GM12878 (cell line): ENCODE measurements around the gene HS1BP3. TPM values are rescaled to one million over a fixed set of nuclear protein-coding genes. Genes with fewer than 3 reads are reported as not detected.

Experiments
- ATAC-seq: fragments of 200-7000 bp; cut with Tn5 transposase; 3 replicates; pipeline ENCODE4 v1.9.1; 2020; ENCODE audit warnings: mild to moderate bottlenecking, moderate library complexity
- BruUV-seq: library from RNA; stranded (reverse); fragments of 400-500 nt; replicated peaks from 2 replicates; lab custom pipeline; 2021; lab: Mats Ljungman, UMichigan
- CTCF ChIA-PET: fragments of 300-600 bp; sonication (Branson Sonifier 250); formaldehyde crosslinking; extraction: SDS; loops from one replicate; lab custom pipeline; 2021; ENCODE audit warnings: inconsistent platforms; lab: Yijun Ruan, JAX
- POLR2A ChIA-PET: fragments of 350-600 bp; formaldehyde crosslinking; extraction: SDS; loops from one replicate; lab custom pipeline; 2021; ENCODE audit warnings: inconsistent platforms; lab: Charles Lee
- RAD21 ChIA-PET: fragments of 300-600 bp; sonication (Branson Sonifier 250); formaldehyde crosslinking; loops from one replicate; lab custom pipeline; 2023; ENCODE audit warnings: antibody characterized with exemption; ENCODE audit not compliant: unreplicated experiment; lab: Charles Lee
- SMC1A ChIA-PET: fragments of 300-600 bp; sonication (Branson Sonifier 250); formaldehyde crosslinking; loops from one replicate; lab custom pipeline; 2023; ENCODE audit not compliant: unreplicated experiment, uncharacterized antibody; lab: Charles Lee
- DNase-seq: peaks from one replicate; pipeline ENCODE4 v3.0.0-alpha.2; 2011; ENCODE audit warnings: low read depth, low spot score
- FAIRE-seq: peaks from 3 replicates; lab custom pipeline; 2011; peaks lifted over from hg19 to GRCh38; lab: Jason Lieb, UNC
- H2AFZ ChIP-seq: 2 replicates; pipeline ENCODE4 v1.6.0; 2011; ENCODE audit warnings: low read depth, low read length, control low read depth; ENCODE audit not compliant: control insufficient read depth
- H3K27ac ChIP-seq: 2 replicates; pipeline ENCODE4 v1.5.1; 2011; ENCODE audit warnings: control low read depth; ENCODE audit not compliant: control insufficient read depth, insufficient read depth
- H3K27me3 ChIP-seq, 2 experiments: replicated peaks in 1 of 2; 2 replicates each; pipeline versions ENCODE4 v1.6.0 to v1.6.1; 2011; ENCODE audit warnings: low read length in 1 of 2; ENCODE audit not compliant: control insufficient read depth in 2 of 2, insufficient read depth in 2 of 2
- H3K36me3 ChIP-seq, 2 experiments: 2 replicates each; pipeline ENCODE4 v1.5.1; 2011; ENCODE audit warnings: low read length in 1 of 2; ENCODE audit not compliant: control insufficient read depth in 2 of 2, insufficient read depth in 2 of 2
- H3K4me1 ChIP-seq: 2 replicates; pipeline ENCODE4 v1.6.1; 2011; ENCODE audit warnings: mild to moderate bottlenecking, low read length, moderate library complexity, mixed read lengths; ENCODE audit not compliant: control insufficient read depth, insufficient read depth
- H3K4me2 ChIP-seq: 2 replicates; pipeline ENCODE4 v1.6.0; 2011; ENCODE audit warnings: control low read depth; ENCODE audit not compliant: control insufficient read depth, insufficient read depth
- H3K4me3 ChIP-seq: fragments of 200-600 bp; sonication (generic); 2 replicates; pipeline ENCODE4 v1.5.1; 2016
- H3K79me2 ChIP-seq: 2 replicates; pipeline ENCODE4 v1.6.0; 2011; ENCODE audit warnings: low read length; ENCODE audit not compliant: control insufficient read depth, insufficient read depth
- H3K9ac ChIP-seq: 2 replicates; pipeline ENCODE4 v1.8.0; 2011; ENCODE audit warnings: low read length, control low read depth, mixed read lengths; ENCODE audit not compliant: control insufficient read depth, insufficient read depth
- H3K9me3 ChIP-seq: replicated peaks from 3 replicates; pipeline ENCODE4 v1.5.1; 2011; ENCODE audit warnings: mild to moderate bottlenecking, low read length; ENCODE audit not compliant: control insufficient read depth, insufficient read depth
- H4K20me1 ChIP-seq: 2 replicates; pipeline ENCODE4 v1.6.0; 2011; ENCODE audit not compliant: control insufficient read depth, insufficient read depth
- CREB1 ChIP-seq: IDR thresholded peaks from 2 replicates; pipeline ENCODE4 v1.6.1; 2012; ENCODE audit warnings: low read depth, mild to moderate bottlenecking, inconsistent platforms
- EZH2 ChIP-seq: IDR thresholded peaks from 2 replicates; pipeline ENCODE4 v1.6.1; 2012; ENCODE audit warnings: low read depth, mild to moderate bottlenecking, control low read depth, inconsistent platforms, low read length, borderline replicate concordance; ENCODE audit not compliant: control insufficient read depth
- RAD21 ChIP-seq: IDR thresholded peaks from 2 replicates; pipeline ENCODE4 v1.6.1; 2011; ENCODE audit warnings: mild to moderate bottlenecking, low read depth, low read length, moderate library complexity; ENCODE audit not compliant: insufficient read depth
- SMAD1 ChIP-seq: fragments of 450-650 bp; IDR thresholded peaks from 2 replicates; pipeline ENCODE4 v1.6.1; 2018; ENCODE audit warnings: mild to moderate bottlenecking, low read depth; ENCODE audit not compliant: partially characterized antibody
- STAT1 ChIP-seq: fragments of 450-650 bp; conservative IDR thresholded peaks from 2 replicates; pipeline ENCODE4 v1.6.1; 2014; ENCODE audit warnings: antibody characterized with exemption, mild to moderate bottlenecking
- TCF12 ChIP-seq: IDR thresholded peaks from 2 replicates; pipeline ENCODE4 v1.6.1; 2011; ENCODE audit warnings: low read depth, mild to moderate bottlenecking, low read length
- WGBS: methylation state at CpG from one replicate; pipeline ENCODE4 v1.1.6; 2016; ENCODE audit warnings: low lambda C conversion rate; ENCODE audit not compliant: insufficient replicate concordance, insufficient coverage; ENCODE audit errors: missing lambda C conversion rate; 5-methylcytosine and 5-hydroxymethylcytosine counted together
- in situ Hi-C: fragments of 300-500 bp; cut with MboI; formaldehyde crosslinking; loops from 9 replicates; pipeline ENCODE4 v1.14.3; 2018; ENCODE audit warnings: mixed read lengths
- intact Hi-C: fragments of 100-400 bp; cut with micrococcal nuclease; formaldehyde crosslinking; loops from one replicate; pipeline ENCODE4 v1.14.2; 2022; ENCODE audit not compliant: unreplicated experiment
- polyA plus RNA-seq, 11 experiments: library from polyadenylated mRNA; depleted of rRNA in 4 of 11; unstranded in 6 of 11; stranded (reverse) in 5 of 11; fragments of >200 nt; fragmentation: Nextera tagmentation in 4 of 11; fragmentation: Illumina TruSeq in 1 of 11; extraction: Ambion mirVana in 4 of 11; extraction: Trizol in 1 of 11; gene quantifications; 1 replicate in 1 of 11; 2 replicates in 10 of 11; pipeline versions ENCODE4 v1.2.1 to v1.2.3, GENCODE V29; 2011 to 2016; ENCODE audit warnings: inconsistent platforms in 2 of 11, missing spikeins in 2 of 11, low read depth in 1 of 11
- total RNA-seq, 4 experiments: library from RNA; depleted of rRNA in 3 of 4; stranded (reverse); fragments of >200 nt in 3 of 4; fragmentation: Illumina TruSeq in 1 of 4; extraction: Trizol in 1 of 4; gene quantifications; 2 replicates each; pipeline versions ENCODE4 v1.2.1 to v1.2.3, GENCODE V29; 2013 to 2021
- TF ChIP-seq, protein P1 (sequence below): fragments of 450-650 bp; IDR thresholded peaks from 2 replicates; pipeline ENCODE4 v1.6.1; 2017; ENCODE audit warnings: mild to moderate bottlenecking, moderate library complexity
- TF ChIP-seq, protein P2 (sequence below), 3 experiments: IDR thresholded peaks in 2 of 3; conservative IDR thresholded peaks in 1 of 3; 2 replicates each; pipeline ENCODE4 v1.5.1; 2011; ENCODE audit warnings: low read depth in 3 of 3, low read length in 3 of 3, mild to moderate bottlenecking in 3 of 3, control low read depth in 2 of 3, moderate library complexity in 2 of 3, inconsistent platforms in 1 of 3, mixed read lengths in 1 of 3; ENCODE audit not compliant: control insufficient read depth in 2 of 3, insufficient read depth in 1 of 3; ENCODE audit errors: extremely low read depth in 1 of 3

HS1BP3 gene
- total and polyA plus RNA-seq, 10 of the 15 experiments (the other 5 are each of a cell fraction or from before 2014, with no cell fraction given) = 0.47 to 7.2 (median 4.6) TPM

DNA sequence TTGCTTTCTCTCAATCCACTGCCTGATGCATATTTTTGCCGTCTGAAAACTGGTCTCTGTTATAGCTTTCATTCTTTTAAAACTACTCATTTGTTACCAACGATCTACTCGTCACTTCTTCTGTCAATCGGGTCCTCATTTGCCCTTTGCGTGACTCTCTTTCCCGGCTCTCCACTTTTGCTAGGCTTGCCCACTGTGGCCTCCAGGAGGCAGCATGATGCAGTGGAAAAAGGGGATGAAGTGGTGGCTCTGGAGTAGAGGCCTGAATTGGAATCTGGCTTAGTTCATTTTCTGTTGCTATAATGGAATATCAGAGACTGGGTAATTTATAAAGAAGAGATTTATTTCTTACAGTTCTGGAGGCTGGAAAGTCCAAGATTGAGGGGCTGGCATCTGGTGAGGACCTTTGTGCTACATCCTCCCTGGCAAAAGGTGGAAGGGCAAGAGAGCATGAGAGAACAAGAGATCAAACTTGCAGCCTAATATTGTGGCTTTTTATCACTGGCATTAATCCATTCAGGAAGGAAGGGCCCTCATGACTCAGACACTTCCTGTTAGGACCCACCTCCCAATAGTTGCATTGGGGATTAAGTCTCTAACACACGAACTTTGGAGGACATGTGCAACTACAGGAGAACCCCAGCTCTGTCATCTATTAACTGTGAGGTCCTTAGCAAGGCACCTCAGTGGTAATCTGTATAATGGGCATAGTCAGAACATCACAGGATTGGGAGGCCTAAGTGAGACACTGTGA lies 31.4 kb upstream of the HS1BP3 start:
- SMC1A ChIA-PET = interaction anchor here (0.7 kb wide), 1 partner anchor 89 kb away, joined by 3 read pairs; no protein-coding TSS in a partner anchor
- Histone ChIP-seq H4K20me1 (no peaks in the 10 kb centered on the region), H3K36me3 (no peaks in the 10 kb centered on the region; a peak in 3 of 4 replicates), H3K4me3 (no peak overlapping the region), H2AFZ (no peak overlapping the region), H3K27ac (no peak overlapping the region)
- ATAC-seq (no peak; the same call in 2 of the 3 replicates), FAIRE-seq (no peak)
- no TSS peak for BruUV-seq
- RAD21 ChIA-PET = no interaction called here
- POLR2A ChIA-PET = no interaction called here
- TF ChIP-seq TCF12 (no peak), RAD21 (peak; percentile 60), STAT1 (no peak), EZH2 (no peak), CREB1 (no peak), SMAD1 (no peak)
- TF ChIP-seq, protein P1, sequence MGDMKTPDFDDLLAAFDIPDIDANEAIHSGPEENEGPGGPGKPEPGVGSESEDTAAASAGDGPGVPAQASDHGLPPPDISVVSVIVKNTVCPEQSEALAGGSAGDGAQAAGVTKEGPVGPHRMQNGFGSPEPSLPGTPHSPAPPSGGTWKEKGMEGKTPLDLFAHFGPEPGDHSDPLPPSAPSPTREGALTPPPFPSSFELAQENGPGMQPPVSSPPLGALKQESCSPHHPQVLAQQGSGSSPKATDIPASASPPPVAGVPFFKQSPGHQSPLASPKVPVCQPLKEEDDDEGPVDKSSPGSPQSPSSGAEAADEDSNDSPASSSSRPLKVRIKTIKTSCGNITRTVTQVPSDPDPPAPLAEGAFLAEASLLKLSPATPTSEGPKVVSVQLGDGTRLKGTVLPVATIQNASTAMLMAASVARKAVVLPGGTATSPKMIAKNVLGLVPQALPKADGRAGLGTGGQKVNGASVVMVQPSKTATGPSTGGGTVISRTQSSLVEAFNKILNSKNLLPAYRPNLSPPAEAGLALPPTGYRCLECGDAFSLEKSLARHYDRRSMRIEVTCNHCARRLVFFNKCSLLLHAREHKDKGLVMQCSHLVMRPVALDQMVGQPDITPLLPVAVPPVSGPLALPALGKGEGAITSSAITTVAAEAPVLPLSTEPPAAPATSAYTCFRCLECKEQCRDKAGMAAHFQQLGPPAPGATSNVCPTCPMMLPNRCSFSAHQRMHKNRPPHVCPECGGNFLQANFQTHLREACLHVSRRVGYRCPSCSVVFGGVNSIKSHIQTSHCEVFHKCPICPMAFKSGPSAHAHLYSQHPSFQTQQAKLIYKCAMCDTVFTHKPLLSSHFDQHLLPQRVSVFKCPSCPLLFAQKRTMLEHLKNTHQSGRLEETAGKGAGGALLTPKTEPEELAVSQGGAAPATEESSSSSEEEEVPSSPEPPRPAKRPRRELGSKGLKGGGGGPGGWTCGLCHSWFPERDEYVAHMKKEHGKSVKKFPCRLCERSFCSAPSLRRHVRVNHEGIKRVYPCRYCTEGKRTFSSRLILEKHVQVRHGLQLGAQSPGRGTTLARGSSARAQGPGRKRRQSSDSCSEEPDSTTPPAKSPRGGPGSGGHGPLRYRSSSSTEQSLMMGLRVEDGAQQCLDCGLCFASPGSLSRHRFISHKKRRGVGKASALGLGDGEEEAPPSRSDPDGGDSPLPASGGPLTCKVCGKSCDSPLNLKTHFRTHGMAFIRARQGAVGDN = no peak
- TF ChIP-seq, protein P2, sequence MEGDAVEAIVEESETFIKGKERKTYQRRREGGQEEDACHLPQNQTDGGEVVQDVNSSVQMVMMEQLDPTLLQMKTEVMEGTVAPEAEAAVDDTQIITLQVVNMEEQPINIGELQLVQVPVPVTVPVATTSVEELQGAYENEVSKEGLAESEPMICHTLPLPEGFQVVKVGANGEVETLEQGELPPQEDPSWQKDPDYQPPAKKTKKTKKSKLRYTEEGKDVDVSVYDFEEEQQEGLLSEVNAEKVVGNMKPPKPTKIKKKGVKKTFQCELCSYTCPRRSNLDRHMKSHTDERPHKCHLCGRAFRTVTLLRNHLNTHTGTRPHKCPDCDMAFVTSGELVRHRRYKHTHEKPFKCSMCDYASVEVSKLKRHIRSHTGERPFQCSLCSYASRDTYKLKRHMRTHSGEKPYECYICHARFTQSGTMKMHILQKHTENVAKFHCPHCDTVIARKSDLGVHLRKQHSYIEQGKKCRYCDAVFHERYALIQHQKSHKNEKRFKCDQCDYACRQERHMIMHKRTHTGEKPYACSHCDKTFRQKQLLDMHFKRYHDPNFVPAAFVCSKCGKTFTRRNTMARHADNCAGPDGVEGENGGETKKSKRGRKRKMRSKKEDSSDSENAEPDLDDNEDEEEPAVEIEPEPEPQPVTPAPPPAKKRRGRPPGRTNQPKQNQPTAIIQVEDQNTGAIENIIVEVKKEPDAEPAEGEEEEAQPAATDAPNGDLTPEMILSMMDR (IDR thresholded peaks at IDR 0.05 in 2 of 3, conservative IDR thresholded peaks at IDR 0.05 in 1 of 3; ENCODE audit: control insufficient read depth in 2 of 3, extremely low read depth in 1 of 3, insufficient read depth in 1 of 3, low read depth in 3 of 3, low read length in 3 of 3) = peak; percentile 30 to 47 (median 33); a peak in 5 of 6 replicates
- TF ChIP-seq, all 136 proteins: peak for 2
- CTCF ChIA-PET = interaction anchor here (0.7 to 1.7 kb wide), 3 partner anchors 107 to 280 kb away, joined by 3 to 8 read pairs (median 3); no protein-coding TSS in a partner anchor
- DNase-seq = no peak
- no peaks in the 10 kb centered on the region for H3K9me3 ChIP-seq
- no peak overlapping the region for H3K9ac ChIP-seq
- H3K4me2 ChIP-seq = no peak overlapping the region
- peaks cover 12% of the 10 kb centered on the region for H3K4me1 ChIP-seq
- in situ Hi-C loops (no loop called here), intact Hi-C loops (no loop called here)
- 89% methylated on average over 7 of the region's 7 CpGs for WGBS
- H3K27me3 ChIP-seq = no peaks in the 10 kb centered on the region
- H3K79me2 ChIP-seq = no peaks in the 10 kb centered on the region
